Amniotic epithelial cell (primary cell): ENCODE results near the gene NCF2.
A peak's percentile ranks its signal among the peaks of the same experiment; 100 is the strongest.

Source experiments
- DNase-seq: peaks from one replicate; pipeline ENCODE4 v3.0.0-alpha.2; 2010; ENCODE audit warnings: low read depth

The NCF2 gene

DNA sequence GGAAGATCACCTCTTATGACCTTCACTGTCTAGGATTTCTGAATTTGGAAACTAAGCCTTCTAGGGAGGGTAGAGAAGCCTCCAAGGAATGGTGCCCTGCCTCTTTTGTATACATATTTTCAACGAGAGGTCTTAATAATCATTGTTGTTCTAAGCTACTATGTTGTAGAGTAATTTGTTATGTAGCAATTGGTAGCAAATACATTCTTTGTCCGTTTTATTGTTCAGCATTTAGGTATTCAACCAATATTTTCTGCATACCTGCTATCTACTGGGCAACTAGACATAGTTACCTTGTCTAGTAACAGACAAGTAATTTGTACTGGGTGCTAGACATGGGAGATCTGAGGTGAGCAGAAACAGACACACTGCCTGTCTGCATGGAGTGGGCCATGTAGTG, 20.8 kb upstream of the NCF2 start:
- DNase-seq: no peak

DNA sequence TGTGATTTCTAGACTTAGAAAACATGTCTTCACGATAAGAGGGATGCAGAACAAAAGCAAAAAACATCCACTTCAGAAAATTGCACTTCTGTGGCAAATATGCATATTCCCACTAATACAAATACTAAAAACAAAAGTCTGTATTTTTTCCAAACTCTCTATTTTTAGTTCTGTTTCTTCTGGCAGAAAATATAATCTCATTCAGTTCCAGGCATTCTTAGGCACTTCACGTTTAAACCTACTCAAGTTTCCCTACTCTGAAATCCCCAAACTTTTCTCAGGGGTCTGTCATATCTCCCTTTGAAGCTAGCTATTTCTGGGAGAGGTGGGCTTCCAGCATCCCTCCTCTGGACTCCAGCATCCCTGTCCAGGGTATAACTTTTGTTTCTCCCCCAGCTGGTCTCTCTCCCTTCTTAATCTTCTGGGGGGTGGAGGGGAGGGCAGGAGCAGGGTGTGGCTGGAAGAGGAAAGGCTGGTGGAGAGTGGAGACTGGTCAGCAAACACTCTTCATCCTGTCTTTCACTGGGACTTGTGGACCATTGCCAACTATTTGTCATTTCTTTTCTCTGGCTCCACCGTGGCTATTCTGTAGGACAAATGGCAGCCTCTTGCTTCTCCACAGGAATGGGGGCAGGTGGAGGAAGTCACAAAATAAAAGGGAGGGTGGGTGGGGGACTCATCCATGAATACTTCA, 19.6 kb upstream of the NCF2 start:
- DNase-seq: no peak

DNA sequence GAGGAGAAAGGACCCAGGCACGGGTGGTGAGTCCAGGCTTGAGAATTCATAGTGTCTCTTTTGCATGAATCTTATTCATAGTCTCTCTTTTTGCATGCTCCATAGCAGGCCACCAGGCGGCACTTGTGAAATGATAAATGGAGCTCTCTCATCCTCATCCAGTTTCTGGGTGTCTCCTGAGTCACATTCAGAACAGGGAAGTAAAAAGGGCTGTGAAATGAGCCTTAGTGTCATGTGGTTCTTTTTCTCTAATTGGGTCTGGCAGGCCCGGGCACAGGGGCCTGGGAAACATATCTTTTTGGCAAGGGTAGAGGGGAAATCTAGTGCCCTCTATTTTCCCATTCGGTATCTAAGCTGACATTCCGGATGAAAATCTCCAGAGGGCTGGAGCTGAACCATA, 19.1 kb upstream of the NCF2 start:
- peak; percentile 62 for DNase-seq

DNA sequence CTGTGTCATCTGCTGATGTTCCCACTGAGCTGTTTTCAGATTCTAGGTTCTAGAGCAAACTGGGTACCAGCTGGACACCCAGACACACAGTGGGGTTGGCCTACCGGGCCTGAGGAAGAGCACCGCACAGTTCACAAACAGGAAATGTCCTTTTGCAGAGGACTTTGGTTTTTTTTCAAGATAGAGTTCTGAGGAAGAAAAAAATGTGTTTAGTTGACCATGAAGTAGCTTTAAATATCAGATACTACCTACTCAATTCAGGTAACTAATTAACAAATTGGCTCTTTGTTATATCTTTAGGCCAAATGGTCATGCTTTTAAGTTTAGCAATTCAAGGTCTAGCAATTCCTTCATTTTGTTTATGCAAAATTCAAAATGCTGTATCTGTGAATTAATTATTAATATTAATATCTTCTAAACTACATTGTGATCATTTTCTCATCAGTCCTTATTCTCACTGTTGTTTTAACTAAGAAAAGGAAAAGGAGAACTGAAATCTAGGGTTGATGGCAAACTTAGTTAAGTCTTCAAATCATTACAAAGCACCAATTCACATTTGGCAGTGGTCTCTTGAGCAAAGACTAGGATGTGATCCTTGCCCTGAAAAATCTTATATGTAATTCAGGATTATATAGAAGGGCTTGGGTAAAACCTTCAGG, 17.2 kb upstream of the NCF2 start:
- DNase-seq: no peak

DNA sequence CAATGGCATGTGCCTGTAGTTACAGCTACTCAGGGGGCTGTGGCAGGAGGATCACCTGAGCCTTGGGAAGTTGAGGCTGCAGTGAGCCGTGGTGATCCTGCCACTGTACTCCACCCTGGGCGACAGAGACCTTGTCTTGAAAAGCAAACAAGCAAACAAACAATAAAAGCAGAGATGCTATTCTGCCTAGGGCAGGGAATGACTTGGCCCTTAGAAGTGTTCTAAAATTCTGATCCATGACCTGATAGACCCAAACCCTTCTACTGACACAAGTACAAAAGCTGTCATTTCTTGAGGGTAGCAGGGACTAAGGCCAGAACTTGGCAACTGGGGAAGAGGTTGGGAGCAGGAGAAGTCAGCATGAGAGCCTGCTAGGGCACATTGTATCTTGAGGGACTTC, 15.6 kb upstream of the NCF2 start:
- DNase-seq: no peak

DNA sequence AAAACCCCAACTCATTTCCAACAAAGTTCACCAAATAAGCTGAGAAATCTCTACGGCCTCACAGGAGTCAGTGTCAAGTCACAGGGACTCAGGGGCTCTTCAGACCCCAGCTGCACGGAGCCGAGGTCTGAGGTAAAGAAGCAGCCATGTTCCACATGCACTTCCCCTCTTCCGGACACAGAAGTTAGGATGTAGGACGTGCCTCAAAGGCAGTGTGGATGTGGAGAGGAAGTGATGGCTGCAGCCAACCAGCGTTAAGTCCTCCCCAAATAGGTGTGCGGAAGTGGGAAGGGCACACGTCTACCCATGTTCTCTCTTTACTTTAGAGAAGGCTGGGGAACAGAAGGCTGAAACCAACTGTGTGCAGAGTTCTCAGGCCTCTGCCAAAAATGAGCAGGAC, 14.6 kb upstream of the NCF2 start:
- DNase-seq: no peak

DNA sequence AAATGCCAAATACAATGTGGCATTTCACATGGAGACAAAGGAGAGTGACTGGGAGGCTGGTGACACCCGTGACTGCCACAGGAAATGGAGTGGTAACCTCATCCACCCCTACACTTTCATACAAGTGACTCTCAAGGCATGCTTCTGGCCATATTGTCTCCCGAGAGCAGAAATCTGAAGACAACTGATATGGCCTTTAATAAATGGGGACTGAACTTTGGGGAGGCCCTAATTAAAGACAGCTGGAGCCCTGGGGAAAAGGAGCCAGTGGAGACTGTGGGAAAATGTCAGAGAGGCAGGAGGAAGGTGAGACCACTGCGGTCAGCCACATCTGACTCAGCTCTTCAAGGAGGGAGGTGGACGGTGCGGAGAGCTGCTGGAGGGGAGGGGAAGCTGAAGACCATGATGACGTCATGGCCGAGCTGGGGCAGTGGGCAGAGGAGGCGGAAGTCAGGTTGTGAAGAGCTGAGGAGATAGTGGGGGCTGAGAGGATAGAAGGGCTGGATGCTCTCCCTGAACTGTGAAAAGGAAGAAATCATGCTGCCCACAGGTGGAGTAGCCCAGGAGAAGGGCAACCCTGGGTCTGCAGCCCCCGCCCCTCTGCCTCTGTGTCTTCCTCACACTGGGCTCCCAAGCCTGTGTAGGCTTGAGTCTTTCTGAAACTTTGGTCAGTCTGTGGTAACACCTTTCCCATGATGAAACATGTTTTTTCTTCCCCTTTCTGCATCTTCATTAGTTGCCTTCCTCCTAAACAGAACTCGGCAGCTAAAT, 14.0 kb upstream of the NCF2 start:
- DNase-seq: peak; percentile 86

DNA sequence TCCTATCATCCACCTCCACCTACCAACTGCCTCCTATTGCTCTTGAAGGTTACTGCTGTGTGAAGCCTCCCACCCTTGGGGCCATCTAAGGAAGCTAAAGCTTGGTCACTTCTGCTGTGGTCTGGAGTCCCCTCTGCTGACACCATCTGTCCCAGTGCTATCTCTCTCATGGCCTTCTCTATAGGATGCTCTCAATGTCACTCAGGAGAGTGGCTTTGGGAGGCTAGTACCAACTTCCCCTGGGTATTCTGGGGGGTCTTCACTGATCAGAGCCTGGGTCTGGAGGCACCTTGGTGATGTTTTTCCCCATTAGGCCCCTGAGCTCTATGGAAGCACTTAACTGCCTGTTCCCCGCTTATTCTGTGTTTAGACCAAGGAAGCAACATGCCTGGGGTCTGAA, 12.3 kb upstream of the NCF2 start:
- DNase-seq: no peak

DNA sequence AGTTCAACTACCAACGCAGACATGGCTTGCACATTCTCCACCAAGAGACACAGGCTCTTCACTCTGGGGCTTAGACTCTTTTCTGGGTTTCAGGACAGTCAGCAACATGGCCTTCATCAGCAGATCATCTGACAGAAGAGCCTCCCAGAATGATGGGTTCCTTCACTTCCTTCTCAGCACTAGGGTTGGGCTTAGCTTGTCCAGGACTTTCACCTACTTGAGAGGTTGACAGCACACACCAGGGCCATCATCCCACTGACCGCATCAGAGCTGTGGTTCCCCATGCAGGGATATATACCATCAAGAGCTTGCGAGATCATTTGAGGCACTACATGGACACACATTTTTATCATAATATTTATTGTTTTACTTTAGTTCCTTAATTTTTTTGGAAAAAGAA, 10.4 kb upstream of the NCF2 start:
- no peak for DNase-seq

DNA sequence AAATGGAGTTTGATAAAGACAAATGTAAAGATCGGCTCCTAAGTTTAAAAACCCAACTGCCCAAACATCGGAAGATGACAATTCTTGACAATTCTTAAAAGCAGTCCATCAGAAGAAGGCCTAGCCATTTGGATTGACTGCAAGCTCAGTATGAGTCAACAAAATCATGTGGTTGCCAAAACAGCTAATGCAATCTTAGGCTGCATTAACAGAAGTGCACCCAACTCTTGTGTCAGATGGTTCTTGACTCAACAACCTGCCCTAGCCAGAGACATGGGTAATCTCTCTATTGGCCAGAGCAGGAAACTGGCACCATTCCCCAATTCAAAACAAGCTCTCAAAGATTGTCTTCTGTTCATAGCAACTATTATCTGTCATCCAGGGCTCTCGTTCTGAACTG, 9.9 kb upstream of the NCF2 start:
- peak; percentile 95 for DNase-seq

DNA sequence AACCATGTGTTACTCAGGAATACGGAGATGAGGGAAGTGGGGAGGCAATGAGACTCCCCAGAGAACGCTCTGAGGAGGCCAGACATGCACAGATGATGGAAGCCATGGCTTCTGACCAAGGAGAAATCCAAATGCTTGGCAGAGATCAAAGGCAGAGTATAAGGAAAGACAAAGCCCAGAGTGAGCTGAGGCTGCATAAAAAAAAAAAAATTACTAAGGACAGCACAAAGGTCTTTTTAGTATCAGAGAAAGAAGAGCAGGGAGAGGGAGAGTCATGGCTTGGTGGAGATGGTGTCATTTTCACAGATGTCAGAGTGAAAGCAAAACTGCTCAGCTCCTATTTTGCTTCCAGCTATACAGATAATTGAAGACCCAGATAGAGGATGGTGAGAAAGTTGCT, 8.1 kb upstream of the NCF2 start:
- no peak for DNase-seq

DNA sequence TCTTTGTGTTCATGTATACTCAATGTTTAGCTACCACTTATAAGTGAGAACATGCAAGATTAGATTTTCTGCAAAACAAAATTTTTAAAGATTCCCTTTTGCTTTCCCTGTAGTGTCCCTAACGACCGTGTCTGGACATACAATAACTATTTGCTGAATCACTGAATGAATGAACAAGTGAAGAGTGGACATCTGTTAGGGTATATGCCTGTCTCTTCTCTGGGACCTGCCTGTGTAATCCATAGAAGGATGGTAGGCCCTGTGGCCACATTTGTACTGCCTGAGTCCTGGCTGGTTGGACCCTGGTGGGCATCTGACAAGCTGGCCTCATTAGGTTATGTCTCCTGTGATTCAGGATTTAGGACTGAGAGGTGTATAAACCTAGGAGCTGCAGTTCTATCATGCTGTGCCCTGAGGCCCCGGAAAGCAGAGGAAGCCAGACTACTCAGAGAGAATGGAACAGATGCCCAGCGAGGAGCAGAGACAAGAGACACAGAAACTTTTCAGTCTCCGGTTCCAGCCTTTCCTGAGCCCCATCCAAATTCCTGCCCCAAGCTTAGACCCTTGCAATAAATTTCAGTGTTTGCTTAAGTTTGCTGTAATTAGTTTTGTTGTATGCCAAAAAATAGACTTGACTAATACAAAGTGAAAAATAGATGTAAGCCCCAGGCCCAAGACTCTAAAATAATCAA, 7.5 kb upstream of the NCF2 start:
- no peak for DNase-seq

DNA sequence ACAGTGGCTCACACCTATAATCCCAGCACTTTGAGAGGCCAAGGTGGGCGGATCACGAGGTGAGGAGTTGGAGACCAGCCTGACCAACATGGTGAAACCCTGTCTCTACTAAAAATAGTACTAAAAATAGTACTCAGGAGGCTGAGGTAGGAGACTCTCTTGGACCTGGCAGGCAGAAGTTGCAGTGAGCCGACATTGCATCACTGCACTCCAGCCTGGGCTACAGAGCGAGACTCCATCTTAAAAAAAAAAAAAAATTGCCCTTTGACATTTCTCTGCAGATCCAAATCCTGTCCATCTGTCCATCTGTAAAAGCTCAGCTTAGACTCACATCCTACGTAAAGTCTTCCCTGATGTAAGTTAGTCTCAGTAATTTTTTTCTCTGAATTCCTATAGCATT, 6.2 kb upstream of the NCF2 start:
- DNase-seq: no peak

DNA sequence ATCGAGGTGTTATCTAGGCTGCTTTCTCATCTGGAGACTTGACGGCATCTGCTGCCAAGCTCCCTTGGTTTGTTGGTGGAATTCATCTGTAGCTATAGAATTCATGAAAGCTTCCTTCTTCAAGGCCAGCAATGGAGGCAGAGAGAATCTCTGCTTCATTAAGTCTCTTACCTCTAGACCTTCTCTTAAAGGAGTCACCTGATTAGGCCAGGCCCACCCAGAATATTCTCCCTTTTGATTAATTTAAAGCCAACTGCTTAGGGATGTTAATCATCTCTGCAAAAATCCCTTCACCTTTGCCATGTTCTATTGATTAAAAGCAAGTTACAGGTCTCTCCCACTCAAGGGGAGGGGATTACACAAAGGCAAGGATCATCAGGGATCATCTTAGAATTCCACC, 5.3 kb upstream of the NCF2 start:
- DNase-seq: no peak

DNA sequence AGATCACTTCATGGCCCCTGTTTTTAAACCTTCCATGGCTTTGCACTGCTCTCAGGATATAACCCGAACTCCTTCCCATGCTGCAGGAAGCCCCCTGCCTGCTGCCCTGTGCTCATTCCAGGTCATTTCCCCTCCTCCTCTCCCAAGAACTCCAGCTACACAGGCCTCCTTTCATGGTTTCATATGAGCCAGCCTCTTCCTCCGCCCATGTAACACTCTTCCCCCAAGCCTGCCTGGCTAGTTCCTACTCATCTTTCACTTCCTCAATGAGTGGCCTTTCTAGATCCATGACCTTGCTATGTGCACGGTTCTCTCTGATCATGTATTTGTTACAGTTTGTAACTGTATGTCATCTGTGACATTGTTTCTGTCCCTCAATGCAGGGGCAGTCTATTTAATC, 3.1 kb upstream of the NCF2 start:
- no peak for DNase-seq

DNA sequence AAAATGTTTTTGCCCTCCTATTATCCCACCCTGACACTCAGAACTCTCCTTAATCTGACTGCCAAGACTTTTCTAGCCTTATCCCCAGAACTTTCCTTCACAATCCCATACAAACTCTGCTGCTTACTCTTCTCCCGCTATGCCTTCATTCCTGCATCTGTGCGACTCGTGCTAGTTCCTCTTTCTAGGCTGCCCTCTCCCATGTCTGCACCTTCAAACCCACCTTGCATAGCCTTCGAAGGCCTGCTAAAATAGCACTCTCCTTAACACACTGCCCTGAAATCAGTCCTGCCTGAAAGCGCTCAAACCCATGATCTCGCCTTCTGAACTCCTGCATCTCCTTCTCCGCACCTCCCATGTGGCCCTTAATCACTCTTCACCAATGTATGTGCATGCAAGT, 2.5 kb upstream of the NCF2 start:
- DNase-seq: no peak

DNA sequence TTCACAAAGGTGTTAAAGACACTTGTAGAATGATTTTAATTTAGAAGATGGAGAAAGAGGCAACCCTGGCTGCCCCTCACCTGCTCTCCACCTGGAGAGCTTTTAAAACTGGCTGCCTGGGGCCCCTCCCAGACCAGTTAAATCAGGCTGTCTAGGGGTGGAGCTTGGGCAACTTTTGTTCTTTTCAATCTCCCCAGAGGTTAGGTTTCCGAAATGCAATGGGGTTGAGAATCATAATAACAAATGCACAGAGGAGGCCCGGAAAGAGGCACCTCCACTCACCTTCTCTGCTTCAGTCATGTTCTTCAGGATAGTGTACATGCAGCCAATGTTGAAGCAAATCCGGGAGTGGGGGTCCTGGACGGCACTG, 400 bp downstream of the NCF2 start:
- DNase-seq: no peak

DNA sequence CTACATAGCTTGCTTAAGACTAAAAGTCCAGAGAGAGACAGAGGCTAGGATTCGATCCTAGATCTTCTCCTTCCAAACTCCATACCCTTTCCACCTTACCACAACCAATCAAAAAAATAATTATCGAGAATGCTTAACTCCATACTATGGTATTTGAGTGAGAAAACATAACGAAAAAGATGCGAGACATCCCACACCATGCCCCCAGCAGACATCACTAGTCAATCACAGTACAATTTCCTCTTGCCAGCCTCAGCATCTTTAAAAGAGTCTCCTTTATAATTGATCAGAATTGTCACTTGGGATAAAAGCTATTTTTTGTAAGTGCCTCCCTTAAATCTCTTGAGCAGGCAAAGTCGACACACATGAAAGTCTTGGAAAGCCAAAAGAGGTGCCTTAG, 875 bp downstream of the NCF2 start:
- DNase-seq: no peak

DNA sequence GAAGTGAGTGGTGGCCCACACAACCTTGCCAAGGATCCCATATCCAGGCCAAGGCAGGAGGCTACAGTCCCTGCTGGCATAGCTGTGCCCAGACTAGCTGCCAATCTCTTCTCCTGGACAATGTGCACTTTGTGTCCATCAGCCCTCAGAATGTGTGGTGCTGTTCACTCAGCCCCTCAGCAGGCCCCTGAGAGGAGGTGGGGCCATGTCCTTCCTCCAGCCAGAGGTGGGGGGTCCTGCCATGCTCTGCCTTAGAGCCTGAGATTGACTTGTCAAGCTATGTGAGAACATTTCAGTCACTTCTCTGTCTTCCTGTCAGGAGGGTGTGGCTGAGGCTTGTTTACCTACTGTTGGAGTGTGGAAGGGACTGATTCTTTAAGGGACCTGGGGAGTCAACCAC, 1.4 kb downstream of the NCF2 start:
- DNase-seq: no peak

DNA sequence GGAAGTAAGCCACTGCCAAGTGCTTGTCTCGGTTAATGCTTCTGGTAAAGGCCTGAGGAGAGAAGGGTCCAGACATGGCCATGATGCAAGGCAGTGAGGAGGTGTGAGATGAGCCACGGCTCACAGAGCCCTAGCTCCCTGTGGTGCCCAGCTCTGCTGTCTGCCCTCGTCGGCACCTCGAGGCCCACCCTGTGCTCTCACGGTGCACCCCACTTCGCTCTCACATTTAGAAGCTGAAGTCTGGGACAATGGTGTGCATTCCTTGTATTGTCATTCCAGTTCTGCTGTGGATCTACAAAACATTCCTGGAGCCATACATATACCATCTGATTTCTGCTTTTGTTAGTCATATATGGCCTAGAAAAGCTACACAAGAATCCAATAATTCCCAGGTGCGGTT, 3.3 kb downstream of the NCF2 start:
- DNase-seq: no peak

DNA sequence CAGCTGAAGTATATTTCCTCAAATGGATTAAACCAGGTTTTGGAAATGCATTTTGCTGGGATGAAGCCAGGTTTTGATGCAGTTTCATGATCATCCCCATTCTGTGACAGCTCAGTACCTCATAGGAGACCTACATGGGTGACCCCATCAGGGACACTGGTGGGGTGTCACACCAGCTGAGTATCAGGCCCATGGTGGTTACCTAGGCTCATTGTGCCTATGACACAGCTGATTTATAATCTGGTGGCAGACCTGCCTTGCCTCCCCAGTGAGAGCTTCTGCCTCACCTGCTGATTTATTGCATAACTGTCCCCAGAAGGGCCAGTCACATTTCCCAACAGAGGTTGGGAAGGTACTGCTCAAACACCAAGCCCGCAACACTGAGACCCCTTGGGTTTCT, 3.8 kb downstream of the NCF2 start:
- no peak for DNase-seq

DNA sequence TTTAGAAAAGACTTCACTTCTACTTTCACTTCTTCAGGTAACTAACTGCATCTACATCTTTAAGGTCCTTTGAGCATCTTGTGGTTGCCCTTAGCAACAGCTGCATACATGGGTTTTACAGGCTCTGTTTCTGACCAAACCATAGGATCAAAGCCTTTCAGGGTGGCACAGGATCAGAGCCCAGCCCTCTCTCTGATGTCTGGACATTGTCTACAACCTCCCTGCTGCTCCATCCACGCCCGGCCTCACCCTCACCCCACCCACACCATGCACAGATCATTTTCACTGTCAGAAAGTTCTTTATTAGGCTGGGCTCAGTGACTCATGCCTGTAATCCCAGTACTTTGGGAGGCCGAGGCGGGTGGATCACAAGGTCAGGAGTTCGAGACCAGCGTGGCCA, 5.2 kb downstream of the NCF2 start:
- peak; percentile 64 for DNase-seq

DNA sequence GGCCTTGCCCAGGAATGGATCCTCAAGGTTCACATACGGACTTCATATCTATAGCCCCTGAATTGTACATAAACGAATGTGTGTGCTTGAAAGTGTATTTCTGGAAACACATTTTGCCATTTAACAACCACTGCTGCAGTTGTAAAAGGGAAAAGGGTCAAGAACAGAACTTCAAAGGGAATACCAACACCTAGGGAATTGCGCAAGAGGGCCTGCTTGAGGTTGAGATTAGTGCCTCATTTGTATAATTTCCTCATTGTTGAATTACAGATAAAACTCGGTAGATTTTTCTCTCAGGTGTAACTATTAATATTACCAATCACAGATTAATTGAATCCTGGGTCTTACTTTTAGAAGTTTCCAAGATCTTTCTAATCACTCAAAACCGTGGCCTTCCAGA, 6.1 kb downstream of the NCF2 start:
- DNase-seq: no peak
